RWPE1 (cell line): Measurements from ENCODE around the gene ADPRH.

Experiments used
- CTCF ChIA-PET: fragments of 350-600 bp; sonication (Branson Sonifier 250); formaldehyde crosslinking; extraction: SDS; loops from one replicate; lab custom pipeline; 2021; lab: Yijun Ruan, JAX
- POLR2A ChIA-PET: fragments of 400-600 bp; formaldehyde crosslinking; extraction: SDS; loops from one replicate; lab custom pipeline; 2020; ENCODE audit warnings: antibody characterized with exemption; ENCODE audit not compliant: low non-redundant PET; lab: Yijun Ruan, JAX
- DNase-seq: peaks from one replicate; pipeline ENCODE4 v3.0.0; 2012; ENCODE audit warnings: low spot score
- H3K27ac ChIP-seq: fragments of 450-650 bp; 2 replicates; pipeline ENCODE4 v1.5.1; 2017
- CTCF ChIP-seq: fragments of 450-650 bp; conservative IDR thresholded peaks from 2 replicates; pipeline ENCODE4 v1.5.1; 2017; ENCODE audit warnings: low read depth, mild to moderate bottlenecking

ADPRH gene

GRCh38 chr3:119604878-119605277, 25.6 kb downstream of the ADPRH start:
- POLR2A ChIA-PET, result no interaction called here
- TF ChIP-seq CTCF, result no peak
- no peak overlapping the region for H3K27ac ChIP-seq
- CTCF ChIA-PET, result interaction anchor here (0.5 kb wide), 1 partner anchor 77 kb away, joined by 3 read pairs; no protein-coding TSS in a partner anchor
- peak; percentile 24 for DNase-seq

GRCh38 chr3:119608405-119609000, 29.2 kb downstream of the ADPRH start:
- no peak overlapping the region for H3K27ac ChIP-seq
- TF ChIP-seq CTCF, result no peak
- POLR2A ChIA-PET, result no interaction called here
- CTCF ChIA-PET, result no interaction called here
- DNase-seq, result no peak

- H3K27ac ChIP-seq, result no peak overlapping the region
- TF ChIP-seq CTCF, result no peak
- POLR2A ChIA-PET, result no interaction called here
- CTCF ChIA-PET, result no interaction called here
- DNase-seq, result no peak
These were observed 30.0 kb downstream of the ADPRH start for GRCh38 chr3:119609301-119609700.

- CTCF ChIA-PET, result no interaction called here
- DNase-seq, result no peak
- POLR2A ChIA-PET, result no interaction called here
- no peak overlapping the region for H3K27ac ChIP-seq
- TF ChIP-seq CTCF, result no peak
These were observed 32.4 kb downstream of the ADPRH start for GRCh38 chr3:119611664-119612063.

- TF ChIP-seq CTCF, result no peak
- POLR2A ChIA-PET, result no interaction called here
- no peak overlapping the region for H3K27ac ChIP-seq
- CTCF ChIA-PET, result no interaction called here
- DNase-seq, result no peak
These were observed 33.9 kb downstream of the ADPRH start for GRCh38 chr3:119613201-119613600.

- CTCF ChIA-PET, result no interaction called here
- TF ChIP-seq CTCF, result no peak
- POLR2A ChIA-PET, result no interaction called here
These were observed 34.6 kb downstream of the ADPRH start for GRCh38 chr3:119613872-119614271.

GRCh38 chr3:119616056-119616455, 36.8 kb downstream of the ADPRH start:
- CTCF ChIA-PET, result no interaction called here
- POLR2A ChIA-PET, result no interaction called here
- TF ChIP-seq CTCF, result no peak
- no peak for DNase-seq
- H3K27ac ChIP-seq, result no peak overlapping the region

More at GRCh38 chr3:119613872-119614271, 34.6 kb downstream of the ADPRH start:
- DNase-seq, result no peak
- H3K27ac ChIP-seq, result no peak overlapping the region
